GM19452 (cell line): Measurements from ENCODE around the gene ARCN1.

Source experiments
- ATAC-seq: cut with Tn5 transposase; IDR thresholded peaks from one replicate; pipeline ENCODE4 v1.9.1; 2021; ENCODE audit not compliant: unreplicated experiment

The ARCN1 gene

GRCh38 chr11:118572061-118572980 is at the start of gene ARCN1:
TSS of gene ARCN1 (plus strand) at chr11:118572409. CDS start at chr11:118572548, 139 bp downstream.
- no peak for ATAC-seq

- no peak for ATAC-seq
Observed at GRCh38 chr11:118522571-118523072, 49.6 kb upstream of the ARCN1 start.

- no peak for ATAC-seq
Observed at GRCh38 chr11:118524356-118524755, 47.9 kb upstream of the ARCN1 start.

GRCh38 chr11:118524757-118525470 is 47.3 kb upstream of the ARCN1 start:
- no peak for ATAC-seq

GRCh38 chr11:118526688-118527087 is 45.5 kb upstream of the ARCN1 start:
- no peak for ATAC-seq

- ATAC-seq: no peak
Observed at GRCh38 chr11:118527109-118527508, 45.1 kb upstream of the ARCN1 start, which contains the start of gene TTC36. TSS of gene TTC36 (plus strand) at chr11:118527474. CDS start at chr11:118527495, 21 bp downstream.

GRCh38 chr11:118528511-118528910 is 43.7 kb upstream of the ARCN1 start:
- no peak for ATAC-seq

- ATAC-seq: no peak
Observed at GRCh38 chr11:118529584-118530175, 42.5 kb upstream of the ARCN1 start.

GRCh38 chr11:118530180-118530682 is 42.0 kb upstream of the ARCN1 start:
- ATAC-seq: no peak

- peak; percentile 60 for ATAC-seq
Observed at GRCh38 chr11:118530683-118531596, 41.3 kb upstream of the ARCN1 start, which contains the start of gene TMEM25. TSS of gene TMEM25 (plus strand) at chr11:118531192. CDS start at chr11:118531802, 610 bp downstream.

GRCh38 chr11:118531597-118532084 is 40.6 kb upstream of the ARCN1 start:
- no peak for ATAC-seq

GRCh38 chr11:118532091-118532490 is 40.1 kb upstream of the ARCN1 start:
- ATAC-seq: no peak

- no peak for ATAC-seq
Observed at GRCh38 chr11:118532852-118533768, 39.1 kb upstream of the ARCN1 start.

GRCh38 chr11:118533769-118534729 is 38.2 kb upstream of the ARCN1 start:
- no peak for ATAC-seq

- ATAC-seq: no peak
Observed at GRCh38 chr11:118535261-118535660, 36.9 kb upstream of the ARCN1 start.

- no peak for ATAC-seq
Observed at GRCh38 chr11:118536726-118537125, 35.5 kb upstream of the ARCN1 start.

GRCh38 chr11:118537409-118537980 is 34.7 kb upstream of the ARCN1 start:
- ATAC-seq: no peak
